Loucy (cell line): Measurements from ENCODE around the gene STN1.

Experiments
- EZH2phosphoT487 ChIP-seq: fragments of 200-600 bp; IDR thresholded peaks from 2 replicates; pipeline ENCODE4 v1.6.1; 2018; ENCODE audit warnings: antibody characterized with exemption, mild to moderate bottlenecking, moderate library complexity, borderline replicate concordance
- TF ChIP-seq, protein P1 (sequence below): fragments of 200-600 bp; sonication (generic); conservative IDR thresholded peaks from 2 replicates; pipeline ENCODE4 v1.5.1; 2014; ENCODE audit warnings: mild to moderate bottlenecking, antibody characterized with exemption, low read length

DNA sequence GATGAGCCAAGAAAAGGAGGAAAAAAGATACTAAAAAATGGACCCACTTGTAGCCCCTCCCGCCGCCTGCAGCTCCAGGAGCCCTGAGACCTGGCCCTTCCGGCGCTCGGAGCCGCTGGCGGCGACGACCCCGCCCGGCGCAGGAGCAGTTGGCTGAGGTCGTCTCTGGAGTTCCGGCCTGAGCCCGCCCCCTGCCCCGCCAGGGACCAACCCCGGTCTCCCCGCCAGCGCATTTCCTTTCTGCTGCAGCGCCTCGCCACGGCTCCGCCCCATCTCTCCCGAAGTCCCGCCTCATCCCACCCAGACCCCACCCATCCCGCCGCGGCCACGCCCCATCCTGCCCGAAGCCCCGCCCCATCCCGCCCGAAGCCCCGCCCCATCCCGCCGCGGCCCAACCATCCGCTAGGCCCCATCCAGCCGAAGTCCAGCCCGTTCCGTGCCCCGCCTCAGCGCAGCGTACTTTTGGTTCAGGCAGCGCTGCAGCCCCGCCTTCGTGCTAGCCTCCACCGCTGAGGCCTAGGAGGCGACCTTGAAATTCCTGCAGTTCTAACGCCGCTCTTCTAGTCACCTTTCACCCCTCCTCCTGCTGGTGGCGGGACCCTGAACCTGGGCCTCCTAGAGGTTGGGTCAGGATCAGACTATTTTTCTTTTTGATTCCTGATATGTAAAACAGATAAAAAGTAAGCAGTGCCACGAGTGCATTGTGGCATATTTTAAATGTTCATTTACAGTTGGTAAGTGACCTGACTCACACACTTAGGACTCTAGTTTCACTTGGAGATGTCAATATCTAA lies at the start of gene STN1:
- TF ChIP-seq, protein P1, sequence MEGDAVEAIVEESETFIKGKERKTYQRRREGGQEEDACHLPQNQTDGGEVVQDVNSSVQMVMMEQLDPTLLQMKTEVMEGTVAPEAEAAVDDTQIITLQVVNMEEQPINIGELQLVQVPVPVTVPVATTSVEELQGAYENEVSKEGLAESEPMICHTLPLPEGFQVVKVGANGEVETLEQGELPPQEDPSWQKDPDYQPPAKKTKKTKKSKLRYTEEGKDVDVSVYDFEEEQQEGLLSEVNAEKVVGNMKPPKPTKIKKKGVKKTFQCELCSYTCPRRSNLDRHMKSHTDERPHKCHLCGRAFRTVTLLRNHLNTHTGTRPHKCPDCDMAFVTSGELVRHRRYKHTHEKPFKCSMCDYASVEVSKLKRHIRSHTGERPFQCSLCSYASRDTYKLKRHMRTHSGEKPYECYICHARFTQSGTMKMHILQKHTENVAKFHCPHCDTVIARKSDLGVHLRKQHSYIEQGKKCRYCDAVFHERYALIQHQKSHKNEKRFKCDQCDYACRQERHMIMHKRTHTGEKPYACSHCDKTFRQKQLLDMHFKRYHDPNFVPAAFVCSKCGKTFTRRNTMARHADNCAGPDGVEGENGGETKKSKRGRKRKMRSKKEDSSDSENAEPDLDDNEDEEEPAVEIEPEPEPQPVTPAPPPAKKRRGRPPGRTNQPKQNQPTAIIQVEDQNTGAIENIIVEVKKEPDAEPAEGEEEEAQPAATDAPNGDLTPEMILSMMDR = no peak; the same call in 1 of the 2 replicates
- TF ChIP-seq EZH2phosphoT487 = no peak
